Right ventricle myocardium inferior (tissue), 1 donor: ENCODE results near the gene ANKRD35. TPM values are rescaled to one million over a fixed set of nuclear protein-coding genes. Genes with fewer than 3 reads are reported as not detected.
"Not testable (repeated sequence)": the region's sequence is repeated elsewhere in the genome, so short reads cannot be mapped to it uniquely, and the experiment has no call there.

ENCODE experiments used
- ATAC-seq: fragments of 200-7000 bp; cut with Tn5 transposase; one replicate; pipeline ENCODE4 v1.9.1; 2020; ENCODE audit warnings: mild to moderate bottlenecking, moderate library complexity
- DNase-seq: peaks from one replicate; pipeline ENCODE4 v3.0.0; 2021; ENCODE audit errors: missing footprints
- intact Hi-C: fragments of 100-400 bp; cut with DNase I; formaldehyde crosslinking; loops from one replicate; pipeline ENCODE4 v1.11.0; 2022
- long read RNA-seq: library from polyadenylated mRNA; unstranded; transcript quantifications from one replicate; pipeline ENCODE4 v2.0.0, GENCODE V29; 2021
- total RNA-seq: library from RNA; stranded (reverse); fragmentation: NEBNext Ultra II Directional; extraction: Animal tissue kit (Norgen Biotek cat#: 25700); gene quantifications from one replicate; pipeline ENCODE4 v1.2.1, GENCODE V29; 2021
- donor health status: DM: no; HTN: yes; CAD: no; lungs with severe emphysema.

Gene ANKRD35
- 1.1 TPM for total RNA-seq
- long read RNA-seq, partial matches to known transcripts: 4 of 4 reads
- long read RNA-seq, other reads (novel, unspliced or antisense): 0 of 4 reads

GRCh38 chr1:145885738-145886287 lies at the start of gene ANKRD35:
TSS of gene ANKRD35 (minus strand) at chr1:145885866. CDS start at chr1:145885758, 108 bp downstream.
- ATAC-seq (peak; percentile 93), DNase-seq (peak; percentile 95)
- intact Hi-C loops: no loop called here

GRCh38 chr1:145932522-145933009 lies 46.9 kb upstream of the ANKRD35 start:
- intact Hi-C loops, ATAC-seq, DNase-seq: not testable (repeated sequence)

GRCh38 chr1:145927916-145928643 lies 42.4 kb upstream of the ANKRD35 start:
- no peak for DNase-seq
- intact Hi-C loops: loop anchor here (1.0 to 5.0 kb wide), 2 partner anchors 30 to 36 kb away; partner anchors contain the start of gene LIX1L
- no peak for ATAC-seq

GRCh38 chr1:145927063-145927886 lies 41.6 kb upstream of the ANKRD35 start, which contains the start of gene RBM8A:
TSS of gene RBM8A (minus strand) at chr1:145927484. CDS start at chr1:145927426, 58 bp downstream.
- intact Hi-C loops: loop anchor here (1.0 to 5.0 kb wide), 2 partner anchors 31 to 35 kb away; partner anchors contain the start of gene LIX1L
- ATAC-seq: peak; percentile 99
- DNase-seq: peak; percentile 94

- intact Hi-C loops: loop anchor here (1.0 to 5.0 kb wide), 2 partner anchors 32 to 34 kb away; partner anchors contain the start of gene LIX1L
Measured at GRCh38 chr1:145926686-145927062, 41.0 kb upstream of the ANKRD35 start.

GRCh38 chr1:145922266-145922665 lies 36.6 kb upstream of the ANKRD35 start:
- intact Hi-C loops: no loop called here
- ATAC-seq (no peak), DNase-seq (no peak)

More at GRCh38 chr1:145926686-145927062, 41.0 kb upstream of the ANKRD35 start:
- no peak for DNase-seq
- no peak for ATAC-seq

- intact Hi-C loops, ATAC-seq, DNase-seq: not testable (repeated sequence)
Measured at GRCh38 chr1:145920297-145920696, 34.6 kb upstream of the ANKRD35 start.

GRCh38 chr1:145918992-145919939 lies 33.6 kb upstream of the ANKRD35 start:
- DNase-seq: peak; percentile 86
- ATAC-seq: peak; percentile 27
- intact Hi-C loops: loop anchor here (5.0 kb wide), 1 partner anchor 38 kb away; the partner anchor contains the start of gene LIX1L

GRCh38 chr1:145918144-145918991 lies 32.7 kb upstream of the ANKRD35 start, which contains the start of gene PEX11B:
TSS of gene PEX11B (minus strand) at chr1:145918717. CDS start at chr1:145918688, 29 bp downstream.
- intact Hi-C loops: loop anchor here (5.0 kb wide), 1 partner anchor 39 kb away; the partner anchor contains the start of gene LIX1L
- ATAC-seq: peak; percentile 95

GRCh38 chr1:145917595-145917994 lies 31.9 kb upstream of the ANKRD35 start:
- intact Hi-C loops: loop anchor here (5.0 kb wide), 1 partner anchor 40 kb away; the partner anchor contains the start of gene LIX1L
- no peak for ATAC-seq
- DNase-seq: no peak

More at GRCh38 chr1:145918144-145918991, 32.7 kb upstream of the ANKRD35 start, which contains the start of gene PEX11B:
- peak; percentile 96 for DNase-seq

GRCh38 chr1:145916745-145917144 lies 31.1 kb upstream of the ANKRD35 start:
- DNase-seq (no peak), ATAC-seq (no peak)
- intact Hi-C loops: loop anchor here (5.0 kb wide), 1 partner anchor 41 kb away; the partner anchor contains the start of gene LIX1L

- DNase-seq (no peak), ATAC-seq (no peak)
- intact Hi-C loops: no loop called here
Measured at GRCh38 chr1:145912128-145912641, 26.5 kb upstream of the ANKRD35 start.

GRCh38 chr1:145908653-145909052 lies 23.0 kb upstream of the ANKRD35 start:
- DNase-seq: no peak
- ATAC-seq: no peak
- intact Hi-C loops: loop anchor here (1.0 kb wide), 1 partner anchor 16 kb away; no protein-coding TSS in a partner anchor

- intact Hi-C loops: no loop called here
- no peak for ATAC-seq
Measured at GRCh38 chr1:145906954-145907753, 21.5 kb upstream of the ANKRD35 start.

GRCh38 chr1:145901312-145902021 lies 15.8 kb upstream of the ANKRD35 start:
- ATAC-seq (no peak), DNase-seq (no peak)
- intact Hi-C loops: no loop called here

More at GRCh38 chr1:145906954-145907753, 21.5 kb upstream of the ANKRD35 start:
- no peak for DNase-seq
